Choroid plexus epithelial cell (primary cell): Measurements from ENCODE around the gene TWIST2.

Experiments
- DNase-seq: peaks from one replicate; pipeline ENCODE4 v3.0.0-alpha.2; 2010; ENCODE audit warnings: low read depth
- H3K4me3 ChIP-seq: 2 replicates; pipeline ENCODE4 v1.5.1; 2011; ENCODE audit warnings: low read depth, mild to moderate bottlenecking, control low read depth, low read length, moderate library complexity
- TF ChIP-seq, protein P1 (sequence below): conservative IDR thresholded peaks from 2 replicates; pipeline ENCODE4 v1.5.1; 2011; ENCODE audit warnings: low read depth, mild to moderate bottlenecking, control low read depth, inconsistent platforms, low read length, moderate library complexity

The TWIST2 gene

DNA sequence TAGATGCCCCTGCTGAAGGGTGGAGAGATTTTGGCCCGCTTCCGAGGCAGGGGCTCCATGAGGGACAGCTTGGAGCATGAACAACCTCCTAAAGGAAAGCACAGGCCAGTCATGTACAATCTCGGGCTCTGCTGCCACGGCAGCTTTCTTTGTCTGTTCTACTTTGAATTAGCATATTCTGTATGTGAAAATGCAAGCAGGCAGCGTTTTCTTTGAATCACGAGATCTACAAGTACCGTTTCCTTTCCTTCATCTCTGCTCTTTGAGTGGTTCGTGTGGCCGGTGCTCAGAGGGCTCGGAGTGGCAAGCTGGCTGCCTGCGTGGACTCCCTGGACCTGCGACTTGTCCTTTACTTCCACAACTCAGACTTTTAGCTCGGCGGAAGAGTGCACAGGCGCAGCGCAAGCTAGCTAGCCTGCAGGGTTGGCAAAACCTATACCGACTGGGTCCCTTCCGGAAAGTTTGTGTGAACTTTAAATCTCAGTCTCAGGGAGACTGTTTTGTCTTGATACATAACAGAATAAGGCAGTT is 6.9 kb downstream of the TWIST2 start:
- DNase-seq: no peak
- H3K4me3 ChIP-seq: no peak overlapping the region
- TF ChIP-seq, protein P1, sequence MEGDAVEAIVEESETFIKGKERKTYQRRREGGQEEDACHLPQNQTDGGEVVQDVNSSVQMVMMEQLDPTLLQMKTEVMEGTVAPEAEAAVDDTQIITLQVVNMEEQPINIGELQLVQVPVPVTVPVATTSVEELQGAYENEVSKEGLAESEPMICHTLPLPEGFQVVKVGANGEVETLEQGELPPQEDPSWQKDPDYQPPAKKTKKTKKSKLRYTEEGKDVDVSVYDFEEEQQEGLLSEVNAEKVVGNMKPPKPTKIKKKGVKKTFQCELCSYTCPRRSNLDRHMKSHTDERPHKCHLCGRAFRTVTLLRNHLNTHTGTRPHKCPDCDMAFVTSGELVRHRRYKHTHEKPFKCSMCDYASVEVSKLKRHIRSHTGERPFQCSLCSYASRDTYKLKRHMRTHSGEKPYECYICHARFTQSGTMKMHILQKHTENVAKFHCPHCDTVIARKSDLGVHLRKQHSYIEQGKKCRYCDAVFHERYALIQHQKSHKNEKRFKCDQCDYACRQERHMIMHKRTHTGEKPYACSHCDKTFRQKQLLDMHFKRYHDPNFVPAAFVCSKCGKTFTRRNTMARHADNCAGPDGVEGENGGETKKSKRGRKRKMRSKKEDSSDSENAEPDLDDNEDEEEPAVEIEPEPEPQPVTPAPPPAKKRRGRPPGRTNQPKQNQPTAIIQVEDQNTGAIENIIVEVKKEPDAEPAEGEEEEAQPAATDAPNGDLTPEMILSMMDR: no peak

DNA sequence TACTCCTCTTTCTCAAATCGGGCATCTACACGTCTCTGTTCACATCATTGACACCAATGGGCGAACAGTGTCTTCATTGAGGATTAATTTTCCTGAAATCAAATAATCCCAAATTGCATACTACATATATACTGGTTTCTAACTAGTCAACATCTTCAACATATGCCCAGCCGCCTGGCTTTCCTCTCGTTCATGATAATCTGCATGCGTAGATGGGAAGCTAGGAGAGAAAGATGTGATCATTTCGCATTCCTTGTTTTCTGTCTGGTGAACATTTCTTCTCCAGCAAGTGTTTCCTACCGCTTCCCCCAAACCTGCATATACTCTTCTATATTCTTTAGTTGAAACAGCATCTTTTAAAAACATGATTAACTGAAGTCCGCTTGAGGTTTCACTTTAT is 7.4 kb downstream of the TWIST2 start:
- no peak overlapping the region for H3K4me3 ChIP-seq
- TF ChIP-seq, protein P1: no peak
- DNase-seq: no peak

DNA sequence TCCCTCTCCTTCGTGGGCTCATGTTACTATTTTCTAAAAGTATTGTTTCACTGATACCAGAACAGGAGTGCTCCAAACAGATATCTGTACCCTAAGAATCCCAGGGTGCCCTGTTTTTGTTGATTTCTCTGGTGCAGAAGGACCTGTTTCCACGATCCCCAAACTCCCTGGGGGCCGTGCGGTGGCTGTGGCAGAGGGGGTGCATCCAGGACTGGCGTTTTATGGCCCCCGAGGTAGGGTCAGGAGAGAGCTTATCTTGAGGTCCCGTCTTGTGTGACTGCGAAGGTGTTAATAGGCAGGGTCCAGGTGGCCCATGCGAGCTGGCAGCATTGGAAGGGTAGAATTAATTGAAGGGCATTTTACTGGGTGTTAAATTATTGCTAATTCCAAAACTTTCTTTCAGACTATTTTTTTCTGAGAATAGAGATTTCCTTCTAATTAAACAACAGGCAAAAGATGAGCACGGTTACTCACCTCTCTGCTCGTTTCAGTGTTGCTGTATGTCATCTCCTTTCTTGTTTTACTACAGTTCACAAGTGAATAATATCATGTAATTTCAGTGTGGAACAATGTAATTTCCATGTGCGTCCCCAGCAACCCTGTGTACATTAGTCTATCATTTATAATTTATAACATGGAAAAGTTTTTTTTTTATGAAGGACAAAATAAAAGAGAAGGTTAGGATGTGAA is 8.2 kb downstream of the TWIST2 start:
- DNase-seq: no peak
- TF ChIP-seq, protein P1: no peak
- H3K4me3 ChIP-seq: no peak overlapping the region

DNA sequence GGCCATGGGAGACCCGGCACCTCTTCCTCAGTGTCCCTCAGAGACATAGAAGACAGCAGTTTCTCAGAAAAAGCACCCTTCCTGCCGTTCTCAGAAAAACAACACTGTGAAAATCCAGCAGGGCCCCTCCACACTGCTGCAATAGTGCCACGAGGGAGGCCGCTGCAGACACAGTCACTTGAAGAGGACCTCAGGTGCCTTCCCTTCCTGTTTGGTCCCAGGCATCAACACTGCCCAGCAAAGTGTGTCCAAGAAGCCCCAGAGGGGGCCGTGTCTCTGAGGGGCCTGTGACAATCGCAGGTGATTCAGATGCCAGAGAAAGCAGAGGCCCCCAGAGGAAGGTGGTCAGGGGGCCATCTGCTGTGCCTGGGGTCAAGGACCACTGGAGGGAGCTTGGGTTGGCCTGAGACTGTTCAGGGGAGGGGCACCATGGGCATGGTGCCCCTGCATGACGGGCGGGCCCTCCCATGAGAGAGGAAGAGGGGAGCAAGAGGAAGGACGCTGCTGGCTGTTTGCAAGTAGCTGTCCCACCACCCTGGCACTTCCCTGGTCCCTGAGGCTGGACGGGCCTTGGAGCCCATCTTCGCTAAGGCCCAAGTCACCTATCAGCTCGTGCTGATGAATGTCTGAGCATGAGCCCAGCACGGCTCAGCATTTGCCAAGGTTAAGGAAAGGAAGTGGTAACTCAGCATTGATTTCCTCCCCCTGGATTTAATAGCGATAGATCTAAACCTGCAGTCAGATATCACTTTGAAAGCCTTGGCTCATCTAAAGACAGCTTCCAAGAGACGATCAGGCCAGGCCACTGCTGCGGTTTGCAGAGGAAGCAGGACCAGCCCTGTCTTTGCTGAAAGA is 9.1 kb downstream of the TWIST2 start:
- H3K4me3 ChIP-seq: no peak overlapping the region
- DNase-seq: no peak
- TF ChIP-seq, protein P1: no peak

DNA sequence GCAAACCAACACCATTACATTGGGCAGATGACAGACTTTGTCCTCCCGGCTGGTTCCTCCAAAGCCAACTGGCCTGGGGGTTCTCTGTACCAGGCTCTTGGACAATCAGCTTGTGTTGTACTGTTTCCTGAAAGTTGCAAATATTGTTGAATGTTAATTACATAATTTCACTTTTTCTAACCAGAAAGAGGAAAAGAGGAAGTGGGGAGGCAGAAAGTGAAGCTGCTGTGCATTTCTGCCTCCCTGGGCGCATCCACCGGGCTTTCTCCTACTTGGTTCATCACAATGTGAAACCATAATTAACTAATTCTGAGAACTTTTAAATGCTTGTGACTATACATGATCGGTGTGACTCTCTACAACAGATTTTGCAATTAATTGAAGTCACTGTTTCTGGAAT is 10.1 kb downstream of the TWIST2 start:
- H3K4me3 ChIP-seq: no peak overlapping the region
- TF ChIP-seq, protein P1: no peak
- DNase-seq: no peak

DNA sequence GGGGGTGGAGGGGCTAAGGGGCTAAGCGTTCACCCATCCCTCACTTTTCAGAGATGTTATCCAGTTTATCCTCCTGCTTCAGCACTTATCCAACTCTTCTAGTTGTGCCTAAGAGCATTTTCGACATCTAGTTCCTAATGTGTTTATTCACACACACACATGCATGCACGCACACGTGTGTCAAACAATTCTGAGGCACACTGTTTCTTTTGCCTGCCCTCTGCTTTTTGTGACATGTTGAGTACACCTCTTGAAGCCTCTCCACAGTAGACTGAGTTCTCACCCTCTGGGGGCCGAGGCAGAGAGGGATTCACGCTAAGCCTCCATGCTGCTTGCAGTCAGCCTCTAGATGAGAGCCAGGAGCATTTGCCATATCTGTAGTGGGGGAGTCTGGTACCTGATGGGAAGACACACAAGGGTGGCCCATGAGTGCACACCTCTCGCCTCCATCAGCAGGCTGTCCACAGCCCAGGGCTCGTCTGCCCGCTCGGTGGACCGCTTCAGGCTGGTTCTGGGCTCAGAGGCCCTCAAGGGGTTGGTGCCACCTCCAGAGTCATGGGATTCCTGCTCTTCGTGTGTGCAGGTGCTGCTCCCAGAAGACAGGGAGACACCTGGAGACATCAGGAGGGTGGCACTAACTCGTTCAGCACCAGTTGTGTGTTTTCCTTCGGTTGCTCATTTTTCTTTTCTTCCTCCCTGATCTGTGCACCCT is 11.9 kb downstream of the TWIST2 start:
- TF ChIP-seq, protein P1: no peak
- no peak overlapping the region for H3K4me3 ChIP-seq
- DNase-seq: no peak
